Loucy (cell line): ENCODE measurements around the gene BANP.
"Not testable (repeated sequence)": the region's sequence is repeated elsewhere in the genome, so short reads cannot be mapped to it uniquely, and the experiment has no call there.

Experiments
- H2AFZ ChIP-seq: fragments of 200-600 bp; sonication (generic); 2 replicates; pipeline ENCODE4 v1.6.0; 2016; ENCODE audit warnings: antibody characterized with exemption, mild to moderate bottlenecking, low read length, moderate library complexity
- H3F3A ChIP-seq: fragments of 200-600 bp; 2 replicates; pipeline ENCODE4 v1.6.0; 2016; ENCODE audit warnings: antibody characterized with exemption, low read depth, mild to moderate bottlenecking
- H3K27me3 ChIP-seq: fragments of 200-600 bp; sonication (generic); 2 replicates; pipeline ENCODE4 v1.6.1; 2014; ENCODE audit warnings: low read length, mild to moderate bottlenecking; ENCODE audit not compliant: insufficient read depth, poor library complexity, severe bottlenecking
- H3K36me3 ChIP-seq: fragments of 200-600 bp; sonication (generic); 2 replicates; pipeline ENCODE4 v1.6.1; 2016; ENCODE audit warnings: low read length; ENCODE audit not compliant: insufficient read depth
- H3K4me1 ChIP-seq: fragments of 200-600 bp; sonication (generic); 2 replicates; pipeline ENCODE4 v1.5.1; 2014; ENCODE audit warnings: low read length, mild to moderate bottlenecking; ENCODE audit not compliant: insufficient read depth, poor library complexity, severe bottlenecking
- H3K4me2 ChIP-seq: fragments of 200-600 bp; sonication (generic); 2 replicates; pipeline ENCODE4 v1.6.0; 2014; ENCODE audit warnings: antibody characterized with exemption, low read length, low read depth, mild to moderate bottlenecking; ENCODE audit not compliant: poor library complexity, severe bottlenecking
- H3K4me3 ChIP-seq: fragments of 200-600 bp; sonication (generic); 2 replicates; pipeline ENCODE4 v1.5.1; 2014; ENCODE audit warnings: low read length, mild to moderate bottlenecking, mixed read lengths; ENCODE audit not compliant: poor library complexity, severe bottlenecking
- H3K79me2 ChIP-seq: fragments of 200-600 bp; sonication (generic); 2 replicates; pipeline ENCODE4 v1.6.1; 2014; ENCODE audit warnings: low read length; ENCODE audit not compliant: insufficient read depth
- H3K9ac ChIP-seq: fragments of 200-600 bp; sonication (generic); 2 replicates; pipeline ENCODE4 v1.6.0; 2014; ENCODE audit warnings: mild to moderate bottlenecking, low read depth, low read length, moderate library complexity; ENCODE audit not compliant: poor library complexity, severe bottlenecking
- H3K9me2 ChIP-seq: fragments of 200-600 bp; sonication (generic); replicated peaks from 2 replicates; pipeline ENCODE4 v1.6.1; 2016; ENCODE audit warnings: low read depth, low read length, mixed read lengths
- H3K9me3 ChIP-seq: fragments of 200-600 bp; sonication (generic); 2 replicates; pipeline ENCODE4 v1.6.1; 2014; ENCODE audit warnings: mild to moderate bottlenecking, antibody characterized with exemption, low read length, low read depth; ENCODE audit not compliant: insufficient read depth
- H4K20me1 ChIP-seq: fragments of 200-600 bp; sonication (generic); 2 replicates; pipeline ENCODE4 v1.6.0; 2014; ENCODE audit warnings: antibody characterized with exemption, low read length, mild to moderate bottlenecking; ENCODE audit not compliant: insufficient read depth, poor library complexity, severe bottlenecking
- EZH2phosphoT487 ChIP-seq: fragments of 200-600 bp; IDR thresholded peaks from 2 replicates; pipeline ENCODE4 v1.6.1; 2018; ENCODE audit warnings: antibody characterized with exemption, mild to moderate bottlenecking, moderate library complexity, borderline replicate concordance
- TF ChIP-seq, protein P1 (sequence below): fragments of 200-600 bp; sonication (generic); conservative IDR thresholded peaks from 2 replicates; pipeline ENCODE4 v1.5.1; 2014; ENCODE audit warnings: mild to moderate bottlenecking, antibody characterized with exemption, low read length

Gene BANP

DNA sequence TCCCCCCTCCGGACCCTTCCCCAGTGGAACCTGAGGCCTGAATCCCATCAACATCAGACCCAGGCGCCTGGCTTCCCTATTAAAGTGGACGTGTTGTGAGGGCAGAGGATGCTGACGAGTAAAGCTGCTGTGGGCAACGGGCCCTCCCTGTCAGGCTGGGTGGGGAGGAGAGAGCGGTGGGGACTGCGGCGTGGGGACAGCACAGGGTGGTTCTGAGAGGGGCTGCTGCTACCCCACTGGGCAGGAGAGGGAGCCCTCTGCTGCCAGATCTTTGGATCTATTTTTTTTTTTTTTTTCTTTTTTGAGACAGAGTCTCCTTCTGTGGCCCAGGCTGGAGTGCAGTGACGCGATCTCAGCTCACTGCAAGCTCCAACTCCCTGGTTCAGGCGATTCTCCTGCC lies 20.8 kb upstream of the BANP start:
- H3K79me2 ChIP-seq: no peaks in the 10 kb centered on the region
- H3K4me3 ChIP-seq: no peak overlapping the region
- no peak for TF ChIP-seq EZH2phosphoT487
- TF ChIP-seq, protein P1, sequence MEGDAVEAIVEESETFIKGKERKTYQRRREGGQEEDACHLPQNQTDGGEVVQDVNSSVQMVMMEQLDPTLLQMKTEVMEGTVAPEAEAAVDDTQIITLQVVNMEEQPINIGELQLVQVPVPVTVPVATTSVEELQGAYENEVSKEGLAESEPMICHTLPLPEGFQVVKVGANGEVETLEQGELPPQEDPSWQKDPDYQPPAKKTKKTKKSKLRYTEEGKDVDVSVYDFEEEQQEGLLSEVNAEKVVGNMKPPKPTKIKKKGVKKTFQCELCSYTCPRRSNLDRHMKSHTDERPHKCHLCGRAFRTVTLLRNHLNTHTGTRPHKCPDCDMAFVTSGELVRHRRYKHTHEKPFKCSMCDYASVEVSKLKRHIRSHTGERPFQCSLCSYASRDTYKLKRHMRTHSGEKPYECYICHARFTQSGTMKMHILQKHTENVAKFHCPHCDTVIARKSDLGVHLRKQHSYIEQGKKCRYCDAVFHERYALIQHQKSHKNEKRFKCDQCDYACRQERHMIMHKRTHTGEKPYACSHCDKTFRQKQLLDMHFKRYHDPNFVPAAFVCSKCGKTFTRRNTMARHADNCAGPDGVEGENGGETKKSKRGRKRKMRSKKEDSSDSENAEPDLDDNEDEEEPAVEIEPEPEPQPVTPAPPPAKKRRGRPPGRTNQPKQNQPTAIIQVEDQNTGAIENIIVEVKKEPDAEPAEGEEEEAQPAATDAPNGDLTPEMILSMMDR: no peak; the same call in 1 of the 2 replicates
- H4K20me1 ChIP-seq: no peaks in the 10 kb centered on the region
- H3K9ac ChIP-seq: no peak overlapping the region
- H3K9me3 ChIP-seq: no peaks in the 10 kb centered on the region
- no peaks in the 10 kb centered on the region for H3K4me1 ChIP-seq
- H3K9me2 ChIP-seq: no peaks in the 10 kb centered on the region
- no peak overlapping the region for H3K4me2 ChIP-seq
- no peaks in the 10 kb centered on the region for H3K36me3 ChIP-seq
- no peaks in the 10 kb centered on the region for H3F3A ChIP-seq
- H3K27me3 ChIP-seq: no peaks in the 10 kb centered on the region
- H2AFZ ChIP-seq: no peak overlapping the region

DNA sequence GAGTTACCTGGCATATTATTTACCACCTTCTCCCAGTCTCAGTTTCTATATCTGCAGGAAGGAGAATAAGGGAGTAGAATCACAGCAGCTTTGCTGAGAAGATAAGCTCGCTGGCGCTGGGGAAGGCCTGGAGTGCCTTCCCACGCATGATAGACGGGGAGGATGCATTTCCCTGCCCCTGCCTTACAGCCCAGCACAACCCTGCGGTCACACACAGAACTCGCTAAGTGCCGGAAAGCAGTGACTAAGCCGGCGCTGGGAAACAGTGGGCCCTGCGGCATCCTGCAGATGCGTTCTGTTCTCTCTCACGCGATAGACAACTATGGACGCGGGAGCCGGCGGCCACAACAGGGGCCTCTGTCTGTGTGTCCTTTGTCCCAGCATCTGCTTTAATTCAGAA lies 19.7 kb upstream of the BANP start:
- Histone ChIP-seq H3K4me3 (no peak overlapping the region), H2AFZ (no peak overlapping the region), H3K9me2 (no peaks in the 10 kb centered on the region), H3K27me3 (no peaks in the 10 kb centered on the region), H3K9me3 (no peaks in the 10 kb centered on the region), H3F3A (no peaks in the 10 kb centered on the region), H3K79me2 (no peaks in the 10 kb centered on the region), H3K36me3 (no peaks in the 10 kb centered on the region), H3K4me1 (no peaks in the 10 kb centered on the region), H3K9ac (no peak overlapping the region), H3K4me2 (no peak overlapping the region), H4K20me1 (no peaks in the 10 kb centered on the region)
- TF ChIP-seq, protein P1: no peak

DNA sequence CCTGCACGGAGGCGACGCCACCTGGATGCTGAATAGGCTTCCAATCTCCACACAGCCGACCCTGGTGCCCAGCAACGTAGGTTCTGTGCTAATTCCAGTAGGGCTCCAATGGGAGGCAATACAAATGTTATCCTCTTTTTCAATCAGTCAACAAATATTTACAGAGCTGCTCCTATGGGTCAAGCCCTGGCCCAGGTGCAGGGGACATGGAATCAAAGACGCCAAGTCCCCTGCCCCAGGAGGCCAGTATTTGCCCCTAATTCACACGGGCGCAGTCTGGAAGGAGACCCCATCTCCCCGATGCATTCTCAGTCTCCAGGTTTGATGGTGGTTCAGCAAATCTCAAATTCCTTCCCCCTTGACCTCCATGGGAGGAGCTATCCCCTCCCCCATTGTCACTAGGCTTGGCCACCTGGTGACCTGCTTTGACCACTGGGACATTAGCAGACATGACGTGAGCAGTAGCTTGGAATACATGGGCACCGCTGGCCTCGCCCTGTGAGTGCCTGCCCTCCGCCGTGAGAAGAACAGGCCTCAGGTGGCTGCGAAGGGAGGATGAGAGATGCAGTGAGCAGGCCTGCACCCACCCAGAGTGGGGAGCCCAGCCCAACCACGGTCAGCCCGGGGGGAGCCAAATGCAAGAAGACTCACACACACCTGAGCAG lies 18.6 kb upstream of the BANP start:
- not testable (repeated sequence) for H3K9me3 ChIP-seq, H3K9ac ChIP-seq, H3K4me2 ChIP-seq, H3F3A ChIP-seq, H2AFZ ChIP-seq, H3K4me1 ChIP-seq, H3K36me3 ChIP-seq, H3K79me2 ChIP-seq, H3K27me3 ChIP-seq, H3K9me2 ChIP-seq, H4K20me1 ChIP-seq, H3K4me3 ChIP-seq

DNA sequence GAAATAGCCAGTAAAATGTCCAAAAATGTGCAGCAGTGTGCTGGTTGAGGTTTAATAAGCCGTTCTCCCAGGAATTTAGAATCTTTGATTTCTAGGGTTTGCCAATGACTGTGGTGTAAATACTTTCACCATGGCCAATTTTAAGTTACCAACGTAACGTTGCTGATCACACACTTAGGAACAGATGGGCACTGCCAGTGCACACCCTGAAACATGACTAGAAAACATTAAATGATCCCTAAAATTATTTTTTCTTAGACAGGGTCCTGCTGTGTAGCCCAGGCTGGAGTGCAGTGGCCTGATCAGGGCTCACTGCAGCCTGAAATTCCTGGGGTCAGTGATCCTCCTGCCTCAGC lies 18.1 kb upstream of the BANP start:
- Histone ChIP-seq H4K20me1 (no peaks in the 10 kb centered on the region), H3K4me3 (no peak overlapping the region), H3F3A (no peaks in the 10 kb centered on the region), H3K4me2 (no peak overlapping the region), H3K9me2 (no peaks in the 10 kb centered on the region), H3K9ac (no peak overlapping the region), H2AFZ (no peak overlapping the region), H3K27me3 (no peaks in the 10 kb centered on the region), H3K79me2 (no peaks in the 10 kb centered on the region), H3K9me3 (no peaks in the 10 kb centered on the region), H3K36me3 (no peaks in the 10 kb centered on the region), H3K4me1 (no peaks in the 10 kb centered on the region)
- TF ChIP-seq, protein P1: no peak
- no peak for TF ChIP-seq EZH2phosphoT487

DNA sequence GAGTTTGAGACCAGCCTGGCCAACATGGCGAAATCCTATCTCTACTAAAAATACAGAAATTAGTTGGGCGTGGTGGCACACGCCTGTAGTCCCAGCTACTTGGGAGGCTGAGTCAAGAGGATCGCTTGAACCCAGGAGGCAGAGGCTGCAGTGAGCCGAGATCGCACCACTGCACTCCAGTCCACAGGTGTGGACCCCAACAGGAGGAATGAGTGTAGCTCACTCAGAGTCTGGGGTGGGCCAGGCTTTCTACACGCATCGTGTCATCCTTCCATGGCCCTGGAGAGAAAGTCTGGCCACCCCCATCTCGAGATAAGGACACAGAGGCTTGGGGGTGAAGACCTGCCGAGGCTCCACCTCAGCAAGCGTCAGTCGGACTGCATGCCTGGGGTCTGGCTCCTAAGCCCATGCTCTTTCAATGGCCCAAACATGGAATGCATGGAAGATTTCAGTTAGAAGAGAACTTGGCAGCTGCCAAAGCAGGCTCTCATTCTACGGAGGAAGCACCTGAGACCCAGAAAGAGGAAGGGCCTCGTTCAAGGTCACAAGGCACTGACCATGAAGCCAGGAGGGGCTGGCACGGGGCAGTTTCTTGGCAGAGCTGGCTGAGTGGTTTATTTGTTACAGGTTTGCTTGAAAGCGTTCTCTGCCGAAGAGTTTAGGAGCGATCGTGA lies 16.3 kb upstream of the BANP start:
- H3K9me2 ChIP-seq, H3K36me3 ChIP-seq: not testable (repeated sequence)

More for the DNA sequence above, 16.3 kb upstream of the BANP start:
- H3K79me2 ChIP-seq, H2AFZ ChIP-seq, H3K9me3 ChIP-seq, H3K9ac ChIP-seq, H3K4me2 ChIP-seq, H3K4me3 ChIP-seq, H4K20me1 ChIP-seq, H3K4me1 ChIP-seq, H3K27me3 ChIP-seq, H3F3A ChIP-seq: not testable (repeated sequence)
